Esophagus muscularis mucosa (tissue), 4 donors: ENCODE measurements around the gene GORASP1. TPM values are rescaled to one million over a fixed set of nuclear protein-coding genes. Genes with fewer than 3 reads are reported as not detected.

ENCODE experiments used
- DNase-seq: peaks from one replicate; pipeline ENCODE4 v3.0.0-alpha.2; 2017; ENCODE audit errors: extremely low spot score
- H3K27ac ChIP-seq, 4 donors: fragments of 200-600 bp; sonication (generic); replicated peaks in 1 of 4; 1 replicate in 3 of 4; 2 replicates in 1 of 4; pipeline ENCODE4 v1.5.1; 2016 to 2019; ENCODE audit warnings: mild to moderate bottlenecking in 1 of 4
- H3K27me3 ChIP-seq, 4 donors: fragments of 200-600 bp; sonication (generic); one replicate each; pipeline versions ENCODE4 v1.5.1 to v1.6.0; 2016 to 2019
- H3K36me3 ChIP-seq, 4 donors: fragments of 200-600 bp; sonication (generic); one replicate each; pipeline ENCODE4 v1.5.1; 2016 to 2019
- H3K4me1 ChIP-seq, 4 donors: fragments of 200-600 bp; sonication (generic); one replicate each; pipeline ENCODE4 v1.5.1; 2016 to 2019
- H3K4me3 ChIP-seq, 4 donors: fragments of 200-600 bp; sonication (generic); 1 replicate in 2 of 4; 2 replicates in 2 of 4; pipeline ENCODE4 v1.5.1; 2016 to 2019; ENCODE audit warnings: mild to moderate bottlenecking in 4 of 4, moderate library complexity in 1 of 4
- H3K9me3 ChIP-seq, 4 donors: fragments of 200-600 bp; sonication (generic); 1 replicate in 3 of 4; 2 replicates in 1 of 4; pipeline ENCODE4 v1.5.1; 2016 to 2019
- EP300 ChIP-seq: sonication (generic); formaldehyde crosslinking; IDR thresholded peaks from one replicate; pipeline ENCODE4 v1.6.1; 2017; ENCODE audit warnings: antibody characterized with exemption
- POLR2A ChIP-seq: fragments of 450-650 bp; IDR thresholded peaks from one replicate; pipeline ENCODE4 v1.6.1; 2017; ENCODE audit warnings: antibody characterized with exemption, moderate library complexity, mild to moderate bottlenecking, low read depth
- POLR2AphosphoS5 ChIP-seq, 2 donors: sonication (generic); formaldehyde crosslinking; IDR thresholded peaks; one replicate each; pipeline ENCODE4 v1.6.1; 2017; ENCODE audit warnings: antibody characterized with exemption in 2 of 2
- WGBS: methylation state at CpG from one replicate; pipeline ENCODE4 v1.1.5; 2018; 5-methylcytosine and 5-hydroxymethylcytosine counted together
- intact Hi-C: fragments of 100-400 bp; cut with DNase I; formaldehyde crosslinking; loops from one replicate; pipeline ENCODE4 v1.15.1; 2023
- total RNA-seq, 4 donors: library from RNA; depleted of rRNA; stranded (reverse); fragments of >200 nt; gene quantifications; one replicate each; pipeline versions ENCODE4 v1.1.0 to v1.2.1, GENCODE V29; 2016
- TF ChIP-seq, protein P1 (sequence below), 3 experiments: fragments of 200-600 bp in 2 of 3; fragments of 450-650 bp in 1 of 3; sonication (generic) in 2 of 3; IDR thresholded peaks; one replicate each; pipeline ENCODE4 v1.5.1; 2017 to 2019; ENCODE audit warnings: antibody characterized with exemption in 3 of 3, mild to moderate bottlenecking in 2 of 3, moderate library complexity in 1 of 3

GORASP1 gene
- total RNA-seq, 4 donors from 2014 or later: 53.7 to 88.7 (median 67.8) TPM

DNA sequence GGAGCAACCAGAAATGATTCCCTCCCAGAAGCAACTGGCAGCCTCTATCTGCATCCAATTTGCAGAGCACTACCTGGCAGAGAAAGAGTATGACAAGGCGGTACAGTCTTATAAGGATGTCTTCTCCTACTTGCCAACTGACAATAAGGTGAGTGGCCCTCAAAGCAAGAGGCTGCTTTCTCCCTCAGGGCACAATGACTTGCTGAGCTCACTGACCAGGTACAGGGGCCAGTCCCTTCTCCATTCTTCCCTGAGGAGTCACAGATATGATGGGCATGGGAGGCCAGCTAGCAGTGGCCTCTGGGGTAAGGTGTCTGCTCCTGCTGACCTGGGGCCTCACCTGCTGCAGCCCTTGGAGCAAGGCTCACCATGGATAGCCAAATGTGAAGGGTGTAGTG lies 25.7 kb upstream of the GORASP1 start:
- Histone ChIP-seq H3K4me1 (peaks cover 0 to 24% (median 3%) of the 10 kb centered on the region in 4 donors), H3K27ac (no peak overlapping the region), H3K4me3 (no peak overlapping the region), H3K27me3 (no peaks in the 10 kb centered on the region), H3K9me3 (no peaks in the 10 kb centered on the region), H3K36me3 (peaks cover 0 to 46% (median 17%) of the 10 kb centered on the region in 4 donors)
- TF ChIP-seq POLR2AphosphoS5 (IDR thresholded peaks at IDR 0.05) (no peak), POLR2A (no peak), EP300 (no peak)
- TF ChIP-seq, protein P1, sequence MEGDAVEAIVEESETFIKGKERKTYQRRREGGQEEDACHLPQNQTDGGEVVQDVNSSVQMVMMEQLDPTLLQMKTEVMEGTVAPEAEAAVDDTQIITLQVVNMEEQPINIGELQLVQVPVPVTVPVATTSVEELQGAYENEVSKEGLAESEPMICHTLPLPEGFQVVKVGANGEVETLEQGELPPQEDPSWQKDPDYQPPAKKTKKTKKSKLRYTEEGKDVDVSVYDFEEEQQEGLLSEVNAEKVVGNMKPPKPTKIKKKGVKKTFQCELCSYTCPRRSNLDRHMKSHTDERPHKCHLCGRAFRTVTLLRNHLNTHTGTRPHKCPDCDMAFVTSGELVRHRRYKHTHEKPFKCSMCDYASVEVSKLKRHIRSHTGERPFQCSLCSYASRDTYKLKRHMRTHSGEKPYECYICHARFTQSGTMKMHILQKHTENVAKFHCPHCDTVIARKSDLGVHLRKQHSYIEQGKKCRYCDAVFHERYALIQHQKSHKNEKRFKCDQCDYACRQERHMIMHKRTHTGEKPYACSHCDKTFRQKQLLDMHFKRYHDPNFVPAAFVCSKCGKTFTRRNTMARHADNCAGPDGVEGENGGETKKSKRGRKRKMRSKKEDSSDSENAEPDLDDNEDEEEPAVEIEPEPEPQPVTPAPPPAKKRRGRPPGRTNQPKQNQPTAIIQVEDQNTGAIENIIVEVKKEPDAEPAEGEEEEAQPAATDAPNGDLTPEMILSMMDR (IDR thresholded peaks at IDR 0.05): no peak
- intact Hi-C loops: no loop called here
- 100% methylated on average over 1 of the region's 1 CpG for WGBS
- DNase-seq: no peak

DNA sequence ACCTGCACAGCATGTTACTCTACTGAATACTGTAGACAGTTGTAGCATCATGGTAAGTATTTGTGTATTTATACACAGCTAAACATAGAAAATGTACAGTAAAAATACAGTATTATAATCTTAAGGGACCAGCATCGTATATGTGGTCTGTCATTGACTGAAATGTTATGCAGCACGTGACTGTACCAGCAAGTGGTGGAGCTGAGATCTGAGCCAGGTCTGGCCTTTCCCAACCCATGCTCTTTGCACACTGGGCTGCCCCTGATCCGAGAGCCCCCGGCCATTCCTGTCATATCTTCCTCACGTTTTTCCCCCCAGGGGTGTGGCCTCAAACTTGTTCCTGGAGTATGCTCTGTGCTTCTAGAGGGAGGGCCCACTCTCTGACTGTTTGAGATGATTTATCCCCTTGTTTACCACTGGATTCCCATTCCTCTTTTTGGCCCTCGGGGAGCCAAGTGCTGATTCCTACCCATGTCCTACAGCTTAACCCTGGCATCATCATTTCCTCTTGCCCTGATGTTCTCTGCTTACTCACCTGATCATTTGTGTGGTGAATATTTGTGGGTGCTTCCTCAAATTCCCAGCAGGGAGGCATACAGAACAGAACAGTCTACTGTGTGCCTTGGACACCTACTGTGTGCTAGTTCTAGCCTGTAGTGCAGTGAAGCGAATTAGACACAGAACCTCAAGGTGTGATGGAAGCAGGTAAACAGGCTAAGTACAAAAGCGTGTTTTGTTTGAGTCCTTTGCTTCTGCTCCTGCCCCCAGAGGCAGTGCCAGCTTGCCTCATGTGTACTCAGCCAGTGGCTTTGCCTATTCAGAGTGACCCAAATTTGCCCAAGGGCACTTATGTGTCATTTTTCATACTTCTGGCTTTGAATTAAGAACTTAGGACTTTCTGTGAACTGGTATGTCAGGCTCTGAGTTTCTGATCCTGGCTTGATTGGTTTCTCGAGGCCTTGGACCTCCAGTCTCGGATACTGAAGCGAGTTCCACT lies 25.0 kb upstream of the GORASP1 start:
- H3K36me3 ChIP-seq: peaks cover 0 to 43% (median 14%) of the 10 kb centered on the region in 4 donors
- no peak overlapping the region for H3K4me3 ChIP-seq
- no peak for DNase-seq
- TF ChIP-seq, protein P1 (IDR thresholded peaks at IDR 0.05): no peak
- TF ChIP-seq POLR2AphosphoS5 (IDR thresholded peaks at IDR 0.05) (no peak), EP300 (no peak), POLR2A (no peak)
- H3K27me3 ChIP-seq: no peaks in the 10 kb centered on the region
- intact Hi-C loops: no loop called here
- WGBS: 82% methylated on average over 11 of the region's 11 CpGs
- H3K27ac ChIP-seq: no peak overlapping the region
- peaks cover 0 to 24% (median 3%) of the 10 kb centered on the region in 4 donors for H3K4me1 ChIP-seq
- no peaks in the 10 kb centered on the region for H3K9me3 ChIP-seq

DNA sequence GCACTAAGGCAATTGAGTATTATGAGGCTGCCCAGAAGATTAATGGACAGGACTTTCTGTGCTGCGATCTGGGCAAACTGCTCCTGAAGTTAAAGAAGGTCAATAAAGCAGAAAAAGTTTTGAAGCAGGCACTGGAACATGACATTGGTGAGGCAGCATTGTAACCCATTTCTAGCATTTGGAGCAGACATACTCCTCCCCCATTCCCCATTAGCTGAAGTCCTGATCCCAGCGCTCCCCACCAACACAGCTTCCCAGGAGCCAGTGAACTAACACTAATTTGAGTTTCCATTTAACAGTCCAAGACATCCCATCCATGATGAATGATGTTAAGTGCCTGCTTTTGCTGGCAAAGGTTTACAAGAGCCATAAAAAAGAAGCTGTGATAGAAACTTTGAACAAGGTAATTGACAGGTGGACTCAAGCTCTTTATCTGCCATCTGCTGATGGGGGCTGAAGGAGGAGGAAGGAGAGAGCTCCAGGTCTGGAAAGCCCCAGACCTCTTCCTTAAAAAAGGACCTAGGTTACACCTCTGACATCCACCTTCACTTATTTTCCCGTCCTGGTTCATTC lies 23.4 kb upstream of the GORASP1 start:
- no peak for DNase-seq
- Histone ChIP-seq H3K4me3 (no peak overlapping the region), H3K27me3 (no peaks in the 10 kb centered on the region), H3K4me1 (peaks cover 4 to 18% (median 14%) of the 10 kb centered on the region in 4 donors), H3K27ac (no peak overlapping the region), H3K36me3 (peaks cover 0 to 37% (median 5%) of the 10 kb centered on the region in 4 donors), H3K9me3 (no peaks in the 10 kb centered on the region)
- 90% methylated on average over 3 of the region's 3 CpGs for WGBS
- intact Hi-C loops: no loop called here
- TF ChIP-seq POLR2AphosphoS5 (IDR thresholded peaks at IDR 0.05) (no peak), EP300 (no peak), POLR2A (no peak)
- TF ChIP-seq, protein P1 (IDR thresholded peaks at IDR 0.05): no peak

DNA sequence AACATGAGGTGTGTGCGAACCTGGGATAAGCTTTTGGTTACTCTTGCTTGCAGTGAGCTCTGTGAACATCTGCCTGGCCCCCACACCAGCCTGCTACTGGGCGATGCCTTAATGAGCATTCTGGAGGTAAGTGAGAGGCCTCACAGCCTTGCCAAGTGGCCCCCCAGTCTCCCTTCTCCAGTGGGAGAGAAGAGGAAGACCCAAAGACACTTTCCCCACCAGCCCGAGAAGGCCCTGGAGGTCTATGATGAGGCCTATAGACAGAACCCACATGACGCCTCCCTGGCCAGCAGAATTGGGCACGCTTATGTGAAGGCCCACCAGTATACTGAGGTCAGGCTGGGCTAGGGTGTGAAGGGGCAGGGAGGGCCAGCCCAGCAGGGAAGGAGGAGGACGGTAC lies 22.6 kb upstream of the GORASP1 start:
- intact Hi-C loops: no loop called here
- H3K4me1 ChIP-seq: peaks cover 7 to 20% (median 14%) of the 10 kb centered on the region in 4 donors
- H3K9me3 ChIP-seq: no peaks in the 10 kb centered on the region
- DNase-seq: no peak
- peaks cover 0 to 37% (median 4%) of the 10 kb centered on the region in 4 donors for H3K36me3 ChIP-seq
- H3K27ac ChIP-seq: no peak overlapping the region
- no peaks in the 10 kb centered on the region for H3K27me3 ChIP-seq
- WGBS: 94% methylated on average over 6 of the region's 6 CpGs
- H3K4me3 ChIP-seq: no peak overlapping the region
- no peak for TF ChIP-seq EP300
- no peak for TF ChIP-seq POLR2A
- TF ChIP-seq, protein P1 (IDR thresholded peaks at IDR 0.05): no peak
- no peak for TF ChIP-seq POLR2AphosphoS5 (IDR thresholded peaks at IDR 0.05)
